NCI-H146 treated with DMSO at 0.1 percent for 48 hours (cell line): ENCODE measurements around the gene CAPN13.

Source experiments
- DNase-seq: peaks from one replicate; lab custom pipeline; 2025; ENCODE audit not compliant: unreplicated experiment; lab: John Stamatoyannopoulos, UW

Gene CAPN13

DNA sequence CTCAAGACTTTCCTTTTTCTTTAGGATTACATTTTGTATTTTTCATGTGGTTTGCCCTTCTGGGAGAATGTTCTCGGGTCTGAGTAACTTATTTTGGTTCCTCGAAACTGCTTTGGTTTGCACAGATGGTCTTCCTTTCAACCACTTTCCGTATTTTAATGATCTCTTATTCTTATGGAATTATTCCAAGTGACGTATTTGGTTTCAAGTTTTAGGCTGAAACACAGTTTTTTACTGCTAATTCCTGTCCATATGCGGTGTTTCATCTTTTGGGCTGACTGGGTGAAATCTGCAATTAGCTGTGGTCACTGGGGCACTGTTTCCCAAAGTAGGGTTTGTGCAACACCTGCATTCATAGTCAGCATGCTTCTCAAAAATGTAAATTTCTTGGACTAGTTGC, 122.7 kb downstream of the CAPN13 start:
- no peak for DNase-seq

GRCh38 chr2:30684026-30684425, 123.2 kb downstream of the CAPN13 start:
- DNase-seq: no peak

DNA sequence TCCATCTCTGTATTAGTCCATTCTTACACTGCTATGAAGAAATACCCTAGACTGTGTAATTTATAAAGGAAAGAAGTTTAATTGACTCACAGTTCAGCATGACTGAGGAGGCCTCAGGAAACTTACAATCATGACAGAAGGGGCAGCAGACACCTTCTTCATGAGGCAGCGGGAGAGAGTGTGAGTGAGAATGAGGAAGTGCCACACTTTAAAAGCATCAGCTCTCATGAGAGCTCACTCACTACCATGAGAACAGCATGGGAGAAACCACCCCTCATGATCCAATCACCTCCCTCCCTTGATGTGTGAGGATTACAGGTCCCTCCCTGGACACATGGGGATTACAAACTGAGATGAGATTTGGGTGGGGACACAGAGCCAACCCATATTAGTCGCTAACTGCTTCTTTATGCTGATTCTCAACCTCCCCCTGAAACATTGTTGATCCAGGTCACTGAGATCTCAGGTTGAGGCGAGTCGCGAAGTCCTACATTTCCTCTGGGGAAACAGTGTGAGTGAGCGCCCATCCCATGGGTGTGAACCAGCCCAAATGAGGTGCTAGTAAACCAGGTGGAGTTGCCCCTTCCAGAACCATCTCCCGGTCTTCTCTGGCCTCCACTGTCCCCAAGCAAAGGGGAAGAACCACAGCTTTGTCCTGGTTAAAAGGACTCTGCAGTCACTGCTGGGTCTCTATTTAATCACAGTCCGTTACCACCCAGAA, 123.8 kb downstream of the CAPN13 start:
- DNase-seq: no peak

DNA sequence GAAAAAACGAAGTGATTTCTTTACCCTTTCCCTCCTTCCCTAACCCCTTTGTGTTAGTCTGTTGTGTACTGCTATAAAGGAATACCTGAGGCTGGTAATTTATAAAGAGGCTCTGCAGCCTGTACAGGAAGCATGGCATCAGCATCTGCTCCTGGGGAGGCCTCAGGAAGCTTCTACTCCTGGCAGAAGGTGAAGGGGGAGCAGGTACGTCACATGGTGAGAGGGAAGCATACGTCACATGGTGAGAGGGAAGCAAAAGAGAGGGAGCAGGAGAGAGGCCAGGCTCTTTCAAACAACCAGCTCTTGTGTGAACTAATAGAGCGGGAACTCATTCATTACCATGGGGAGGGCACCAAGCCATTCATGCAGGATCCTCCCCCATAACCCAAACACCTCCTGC, 126.2 kb downstream of the CAPN13 start:
- DNase-seq: no peak

DNA sequence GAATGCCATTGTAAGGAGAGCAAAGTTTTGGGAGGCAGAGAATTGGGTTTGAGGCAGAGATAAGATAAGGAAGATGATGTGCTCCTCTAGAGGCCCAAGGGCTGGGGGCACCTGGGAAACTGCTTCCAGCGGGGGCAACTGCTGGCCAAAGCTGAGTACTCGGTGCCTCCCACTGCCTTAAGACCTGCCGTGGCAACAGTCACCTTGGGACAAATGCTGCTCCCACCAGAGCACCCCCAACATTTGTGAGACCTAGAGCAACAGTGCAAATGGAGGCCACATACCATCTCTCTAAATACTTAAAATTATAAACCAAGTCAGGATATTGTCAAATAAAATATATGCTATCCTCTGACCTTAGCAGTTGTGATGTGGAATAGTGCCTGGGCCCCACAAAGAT, 127.1 kb downstream of the CAPN13 start:
- no peak for DNase-seq

DNA sequence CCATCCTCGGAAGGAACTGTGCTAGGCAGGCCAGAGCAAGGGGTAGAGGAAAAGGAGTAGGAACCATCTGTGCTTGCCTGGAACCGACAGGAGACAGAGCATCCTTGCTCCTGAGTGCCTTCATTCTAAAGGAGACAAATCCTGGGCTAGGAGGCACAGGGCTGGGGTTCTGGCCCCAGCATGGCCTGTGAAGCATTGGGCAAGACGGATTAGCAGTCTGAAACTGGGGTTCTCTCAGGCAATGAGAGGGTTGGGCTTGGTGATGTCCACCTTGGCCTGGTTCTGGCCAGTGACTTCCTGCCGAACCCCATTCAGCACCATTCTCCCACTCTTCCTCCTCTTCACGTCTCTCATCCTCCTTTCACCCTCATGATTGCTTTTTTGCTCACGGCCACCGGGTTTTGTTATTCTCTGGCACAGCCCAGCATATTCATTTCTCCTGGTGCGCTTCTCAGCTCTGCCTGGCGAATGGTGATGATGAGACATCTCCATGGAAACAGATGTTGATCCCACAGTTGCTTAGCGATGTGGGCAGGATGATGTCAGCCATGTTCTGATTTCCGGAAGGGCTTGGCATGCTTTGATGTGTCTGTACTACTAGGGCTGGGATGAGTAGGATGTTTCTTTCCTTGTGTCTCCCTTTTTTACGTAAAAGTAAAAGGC, 127.7 kb downstream of the CAPN13 start:
- no peak for DNase-seq

DNA sequence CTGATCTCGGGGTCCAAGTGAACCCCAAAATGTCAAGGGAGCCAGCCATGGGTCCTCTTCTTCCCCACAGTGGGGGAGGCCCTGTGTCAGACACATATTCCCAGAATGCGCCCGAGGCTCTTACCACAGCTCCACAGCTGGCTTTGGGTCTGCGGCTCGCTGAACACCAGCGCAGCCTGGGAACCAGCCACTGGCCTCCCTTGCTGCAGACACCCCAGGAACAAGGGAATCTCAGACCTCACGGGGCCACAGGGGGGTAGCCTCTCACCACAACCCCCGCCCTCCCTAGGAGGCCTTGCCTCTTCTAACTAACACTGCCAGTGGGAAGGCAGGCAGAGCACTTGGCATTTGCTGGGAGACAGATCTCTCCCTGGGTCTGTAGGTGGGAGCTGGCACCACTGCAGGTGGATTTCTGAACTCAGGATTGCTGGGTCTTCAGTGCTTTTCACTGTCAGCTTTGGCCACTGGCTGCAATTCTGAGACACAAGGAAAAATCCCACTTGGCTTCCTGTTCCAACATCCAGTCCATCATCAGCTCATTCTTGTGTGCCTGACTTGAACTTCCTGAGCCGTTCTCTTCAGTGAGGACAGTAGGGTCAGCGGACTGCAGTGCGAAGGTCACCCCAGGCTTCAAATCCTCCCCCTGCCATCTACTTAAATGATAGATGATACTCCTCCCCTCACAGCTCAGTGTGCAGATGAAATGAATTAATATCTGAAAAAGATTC, 128.7 kb downstream of the CAPN13 start:
- no peak for DNase-seq

GRCh38 chr2:30677861-30678385, 129.3 kb downstream of the CAPN13 start:
- no peak for DNase-seq

DNA sequence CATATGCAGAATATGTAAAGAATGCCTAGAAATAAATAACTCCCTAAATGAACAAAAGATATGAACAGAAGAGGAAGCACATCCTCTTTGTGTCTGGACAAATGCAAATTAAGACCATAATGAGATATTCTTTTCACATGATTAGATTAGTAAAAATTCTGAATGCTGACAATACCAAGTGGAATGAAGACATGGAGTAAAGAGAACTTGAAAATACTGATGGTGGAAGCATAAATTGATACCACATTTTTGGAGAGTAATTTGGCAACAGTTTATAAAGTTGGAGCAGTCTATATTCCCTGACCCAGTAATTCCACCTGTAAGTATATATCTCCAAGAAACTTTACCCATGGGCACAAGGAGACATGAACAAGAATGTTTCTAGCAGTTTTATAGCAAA, 130.0 kb downstream of the CAPN13 start:
- DNase-seq: no peak

DNA sequence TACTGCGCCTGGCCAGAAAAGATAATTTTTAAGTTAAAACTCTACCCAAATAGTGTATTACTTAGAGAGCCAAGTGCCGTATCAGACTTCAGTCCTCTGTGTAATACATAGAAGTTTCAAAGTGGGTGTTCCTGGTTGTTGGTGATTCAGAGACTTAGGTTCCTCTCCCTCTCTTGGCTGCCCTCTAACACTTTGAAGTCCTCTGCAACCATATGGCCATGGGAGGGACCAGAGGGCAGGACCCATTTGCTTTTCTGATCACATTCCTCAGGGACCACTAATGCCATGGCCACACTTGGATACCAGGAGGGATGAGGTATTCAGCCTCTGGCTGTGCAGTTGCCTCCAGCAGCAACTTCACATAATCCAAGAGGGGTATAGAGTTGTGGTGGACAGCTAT, 131.5 kb downstream of the CAPN13 start:
- DNase-seq: no peak

DNA sequence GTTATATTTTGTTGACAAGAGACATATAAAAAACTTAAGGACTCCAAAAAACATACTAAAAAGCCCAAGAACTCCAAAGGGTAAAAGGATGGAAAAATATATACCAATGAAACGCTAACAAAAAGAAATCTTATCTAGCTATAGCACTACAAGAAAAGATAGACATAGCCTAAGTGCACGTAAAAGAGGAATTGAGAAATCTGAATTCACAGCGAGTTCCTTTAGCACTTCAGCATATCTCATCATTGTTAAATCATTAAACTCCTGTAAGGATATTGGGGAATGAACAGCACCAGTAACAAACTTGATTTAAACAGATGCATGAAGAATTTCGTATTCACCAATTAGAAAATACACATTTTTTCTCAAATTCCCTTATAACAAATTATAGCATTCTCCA, 134.1 kb downstream of the CAPN13 start:
- no peak for DNase-seq
